SK-N-SH (cell line): ENCODE measurements around the gene C17orf50. TPM values are rescaled to one million over a fixed set of nuclear protein-coding genes. Genes with fewer than 3 reads are reported as not detected.

Experiments
- CTCF ChIA-PET: fragments of 300-600, 350-600 bp; formaldehyde crosslinking; extraction: SDS; loops from one replicate; lab custom pipeline; 2021; lab: Yijun Ruan, JAX
- POLR2A ChIA-PET: fragments of 350-600 bp; sonication (Branson Sonifier 250); formaldehyde crosslinking; extraction: SDS; loops from one replicate; lab custom pipeline; 2020; ENCODE audit warnings: antibody characterized with exemption, inconsistent platforms; lab: Yijun Ruan, JAX
- DNase-seq: peaks from one replicate; pipeline ENCODE4 v3.0.0; 2012
- H2AFZ ChIP-seq: fragments of 200-600 bp; sonication (generic); 2 replicates; pipeline ENCODE4 v1.8.1; 2016; ENCODE audit warnings: antibody characterized with exemption, mild to moderate bottlenecking, low read depth
- H3F3A ChIP-seq: fragments of 200-600 bp; sonication (generic); replicated peaks from 2 replicates; pipeline ENCODE3; 2016; ENCODE audit warnings: antibody characterized with exemption, mild to moderate bottlenecking; ENCODE audit not compliant: insufficient read depth
- H3K27ac ChIP-seq, 2 experiments: fragments of 200-500 bp in 1 of 2; fragments of 200-600 bp in 1 of 2; sonication (Bioruptor generic) in 1 of 2; sonication (generic), shearing (Covaris generic) in 1 of 2; 2 replicates each; pipeline versions ENCODE4 v1.5.1 to v1.6.1; 2014 to 2016; ENCODE audit warnings: low read depth in 2 of 2, inconsistent platforms in 1 of 2, low read length in 1 of 2, mild to moderate bottlenecking in 1 of 2, mixed read lengths in 1 of 2
- H3K27me3 ChIP-seq: fragments of 200-600 bp; sonication (generic), shearing (Covaris generic); 2 replicates; pipeline ENCODE4 v1.6.1; 2016; ENCODE audit warnings: mixed run types; ENCODE audit not compliant: insufficient read depth
- H3K36me3 ChIP-seq, 2 experiments: fragments of 200-500 bp in 1 of 2; fragments of 200-600 bp in 1 of 2; sonication (Bioruptor generic) in 1 of 2; sonication (generic) in 1 of 2; replicated peaks in 1 of 2; 2 replicates each; pipeline versions ENCODE3 to v1.5.1; 2014 to 2016; ENCODE audit warnings: low read length in 1 of 2, mild to moderate bottlenecking in 1 of 2; ENCODE audit not compliant: insufficient read depth in 2 of 2, control insufficient read depth in 1 of 2
- H3K4me1 ChIP-seq, 2 experiments: fragments of 200-500 bp in 1 of 2; fragments of 200-600 bp in 1 of 2; sonication (Bioruptor generic) in 1 of 2; sonication (generic), shearing (Covaris generic) in 1 of 2; 2 replicates each; pipeline versions ENCODE4 v1.5.1 to v1.6.1; 2014 to 2016; ENCODE audit warnings: low read depth in 1 of 2, low read length in 1 of 2, mixed run types in 1 of 2; ENCODE audit not compliant: insufficient read depth in 2 of 2, control insufficient read depth in 1 of 2
- H3K4me2 ChIP-seq: fragments of 200-600 bp; sonication (generic), shearing (Covaris generic); 2 replicates; pipeline ENCODE4 v1.6.1; 2017; ENCODE audit warnings: mixed run types
- H3K4me3 ChIP-seq, 2 experiments: fragments of 200-500 bp in 1 of 2; fragments of 200-600 bp in 1 of 2; sonication (Bioruptor generic) in 1 of 2; sonication (generic), shearing (Covaris generic) in 1 of 2; 2 replicates each; pipeline versions ENCODE4 v1.5.1 to v1.8.1; 2014 to 2016; ENCODE audit warnings: low read depth in 2 of 2, inconsistent platforms in 1 of 2, low read length in 1 of 2, mild to moderate bottlenecking in 1 of 2, mixed read lengths in 1 of 2, moderate library complexity in 1 of 2
- H3K79me2 ChIP-seq: fragments of 200-600 bp; sonication (generic); 2 replicates; pipeline ENCODE4 v1.8.1; 2017; ENCODE audit warnings: mild to moderate bottlenecking; ENCODE audit not compliant: insufficient read depth
- H3K9ac ChIP-seq: fragments of 200-600 bp; sonication (generic); 2 replicates; pipeline ENCODE4 v1.6.1; 2017; ENCODE audit warnings: mixed run types
- H3K9me2 ChIP-seq: fragments of 200-600 bp; sonication (generic); 2 replicates; pipeline ENCODE4 v1.6.1; 2017; ENCODE audit warnings: mixed run types
- H3K9me3 ChIP-seq: fragments of 200-600 bp; sonication (generic); 2 replicates; pipeline ENCODE4 v1.6.1; 2017; ENCODE audit warnings: mixed run types, mild to moderate bottlenecking, moderate library complexity
- H4K20me1 ChIP-seq: fragments of 200-600 bp; sonication (generic); 2 replicates; pipeline ENCODE4 v1.6.1; 2017; ENCODE audit warnings: mild to moderate bottlenecking, mixed run types; ENCODE audit not compliant: insufficient read depth
- ELF1 ChIP-seq: IDR thresholded peaks from 2 replicates; pipeline ENCODE4 v1.4.0; 2012
- EP300 ChIP-seq, 2 experiments: IDR thresholded peaks; 2 replicates each; pipeline versions ENCODE4 v1.4.0 to v1.6.1; 2012; ENCODE audit warnings: borderline replicate concordance in 1 of 2, low read depth in 1 of 2, low read length in 1 of 2
- FOXJ3 ChIP-seq: sonication (generic); formaldehyde crosslinking; IDR thresholded peaks from 2 replicates; pipeline ENCODE4 v1.5.1; 2020; ENCODE audit warnings: mild to moderate bottlenecking, missing genetic modification reagents
- FOXM1 ChIP-seq: IDR thresholded peaks from 2 replicates; pipeline ENCODE4 v1.4.0; 2012; ENCODE audit warnings: low read depth, mild to moderate bottlenecking
- GABPA ChIP-seq: IDR thresholded peaks from 2 replicates; pipeline ENCODE4 v1.4.0; 2012; ENCODE audit warnings: low read depth, mild to moderate bottlenecking
- GATA2 ChIP-seq: sonication (generic); formaldehyde crosslinking; IDR thresholded peaks from 2 replicates; pipeline ENCODE4 v1.5.0; 2020; ENCODE audit warnings: mild to moderate bottlenecking, missing genetic modification reagents
- MAX ChIP-seq: IDR thresholded peaks from 2 replicates; pipeline ENCODE4 v1.4.0; 2012; ENCODE audit warnings: low read depth
- MEF2A ChIP-seq: IDR thresholded peaks from 2 replicates; pipeline ENCODE4 v1.4.0; 2012; ENCODE audit warnings: low read depth, borderline replicate concordance
- MXI1 ChIP-seq: IDR thresholded peaks from 2 replicates; pipeline ENCODE4 v1.6.1; 2012; ENCODE audit warnings: mild to moderate bottlenecking, low read depth, low read length, improper control_type of control experiment
- NFIC ChIP-seq: IDR thresholded peaks from 2 replicates; pipeline ENCODE4 v1.4.0; 2012; ENCODE audit warnings: borderline replicate concordance
- NRF1 ChIP-seq: IDR thresholded peaks from 2 replicates; pipeline ENCODE4 v1.6.1; 2012; ENCODE audit warnings: low read depth, mild to moderate bottlenecking, low read length
- RAD21 ChIP-seq: IDR thresholded peaks from 2 replicates; pipeline ENCODE4 v1.6.1; 2012; ENCODE audit warnings: mild to moderate bottlenecking, low read length
- RCOR1 ChIP-seq: fragments of 150-350 bp; IDR thresholded peaks from 2 replicates; pipeline ENCODE4 v1.6.1; 2017; ENCODE audit warnings: antibody characterized with exemption, low read length
- RXRA ChIP-seq: IDR thresholded peaks from 2 replicates; pipeline ENCODE4 v1.4.0; 2012; ENCODE audit warnings: low read depth, mild to moderate bottlenecking, borderline replicate concordance
- SIN3A ChIP-seq: IDR thresholded peaks from 2 replicates; pipeline ENCODE4 v1.6.1; 2012; ENCODE audit warnings: low read depth, mild to moderate bottlenecking, low read length, moderate library complexity, borderline replicate concordance
- SMC3 ChIP-seq: IDR thresholded peaks from 2 replicates; pipeline ENCODE4 v1.6.1; 2012; ENCODE audit warnings: low read depth, low read length, improper control_type of control experiment
- TAF1 ChIP-seq: IDR thresholded peaks from 2 replicates; pipeline ENCODE4 v1.6.1; 2012; ENCODE audit warnings: low read depth, mild to moderate bottlenecking, low read length, moderate library complexity, borderline replicate concordance
- TCF12 ChIP-seq: IDR thresholded peaks from 2 replicates; pipeline ENCODE4 v1.4.0; 2012
- USF2 ChIP-seq: fragments of 150-350 bp; IDR thresholded peaks from 2 replicates; pipeline ENCODE4 v1.6.1; 2017; ENCODE audit warnings: antibody characterized with exemption, low read length, low read depth, borderline replicate concordance
- YY1 ChIP-seq: IDR thresholded peaks from 2 replicates; pipeline ENCODE4 v1.4.0; 2012; ENCODE audit warnings: low read depth, mild to moderate bottlenecking
- WGBS: methylation state at CpG from one replicate; pipeline ENCODE4 v1.1.6; 2017; ENCODE audit warnings: low lambda C conversion rate; 5-methylcytosine and 5-hydroxymethylcytosine counted together
- polyA plus RNA-seq, 3 experiments: library from polyadenylated mRNA; depleted of rRNA; stranded (reverse); fragments of >200 nt; gene quantifications; 2 replicates each; pipeline ENCODE4 v1.2.3, GENCODE V29; 2012
- TF ChIP-seq, protein P1 (sequence below): IDR thresholded peaks from 2 replicates; pipeline ENCODE4; 2012
- TF ChIP-seq, protein P2 (sequence below): fragments of 200-600 bp; sonication (generic); IDR thresholded peaks from 2 replicates; pipeline ENCODE4 v1.6.1; 2017; ENCODE audit warnings: antibody characterized with exemption, mild to moderate bottlenecking, moderate library complexity
- TF ChIP-seq, protein P3 (sequence below): IDR thresholded peaks from 2 replicates; pipeline ENCODE4 v1.4.0; 2012; ENCODE audit warnings: low read depth, borderline replicate concordance

C17orf50 gene
- polyA plus RNA-seq, 1 of the 3 experiments (the other 2 are of a cell fraction) = 0.05 TPM

DNA sequence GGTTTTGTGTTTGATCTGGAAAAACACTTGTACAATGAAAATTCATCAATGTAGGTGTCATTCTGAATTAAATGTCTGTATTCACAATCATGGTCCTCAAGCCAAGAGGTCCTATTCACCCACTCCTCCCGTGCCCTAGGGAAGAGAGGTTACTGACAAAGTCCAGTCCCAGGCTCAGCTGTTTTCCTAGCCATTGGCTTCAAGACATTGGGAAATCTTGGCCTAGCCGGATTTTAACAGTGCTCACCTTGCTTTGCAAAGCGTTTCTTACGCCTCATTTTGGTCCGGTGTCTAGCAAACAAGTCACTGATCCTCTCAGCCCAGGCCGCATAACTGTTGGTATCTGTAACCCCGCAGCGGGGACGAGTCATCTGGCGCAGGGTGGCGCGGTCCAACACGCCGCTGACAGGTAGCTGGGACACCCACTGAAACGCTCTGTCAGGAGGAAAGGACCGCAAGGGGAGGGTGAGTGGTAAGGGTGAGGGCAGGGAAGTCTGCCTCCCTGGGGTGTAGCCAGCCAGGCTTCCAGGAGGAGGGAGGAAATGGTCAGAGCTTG, 18.0 kb downstream of the C17orf50 start:
- H2AFZ ChIP-seq = no peak overlapping the region
- no peaks in the 10 kb centered on the region for H3F3A ChIP-seq
- H3K4me3 ChIP-seq = no peak overlapping the region
- H3K9ac ChIP-seq = no peak overlapping the region
- H3K9me3 ChIP-seq = no peaks in the 10 kb centered on the region
- no peaks in the 10 kb centered on the region for H3K36me3 ChIP-seq
- peaks cover 0 to 26% of the 10 kb centered on the region in 2 experiments; a peak in 1 of 4 replicates for H3K4me1 ChIP-seq
- no peak for TF ChIP-seq MXI1
- no peak for TF ChIP-seq YY1
- no peak for TF ChIP-seq MAX
- TF ChIP-seq EP300 (IDR thresholded peaks at IDR 0.05; ENCODE audit: borderline replicate concordance in 1 of 2, low read depth in 1 of 2, low read length in 1 of 2) = no peak
- no peak for TF ChIP-seq TAF1
- TF ChIP-seq GABPA = no peak
- no peak for TF ChIP-seq FOXM1
- TF ChIP-seq NRF1 = no peak
- TF ChIP-seq, protein P1, sequence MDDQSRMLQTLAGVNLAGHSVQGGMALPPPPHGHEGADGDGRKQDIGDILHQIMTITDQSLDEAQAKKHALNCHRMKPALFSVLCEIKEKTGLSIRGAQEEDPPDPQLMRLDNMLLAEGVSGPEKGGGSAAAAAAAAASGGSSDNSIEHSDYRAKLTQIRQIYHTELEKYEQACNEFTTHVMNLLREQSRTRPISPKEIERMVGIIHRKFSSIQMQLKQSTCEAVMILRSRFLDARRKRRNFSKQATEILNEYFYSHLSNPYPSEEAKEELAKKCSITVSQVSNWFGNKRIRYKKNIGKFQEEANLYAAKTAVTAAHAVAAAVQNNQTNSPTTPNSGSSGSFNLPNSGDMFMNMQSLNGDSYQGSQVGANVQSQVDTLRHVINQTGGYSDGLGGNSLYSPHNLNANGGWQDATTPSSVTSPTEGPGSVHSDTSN = no peak
- no peaks in the 10 kb centered on the region for H3K79me2 ChIP-seq
- CTCF ChIA-PET = interaction anchor here (0.9 to 31.2 kb wide), 3 partner anchors 8 to 29 kb away, joined by 3 to 809 read pairs (median 203); partner anchors contain the start of gene TAF15
- no peak overlapping the region for H3K27ac ChIP-seq
- H3K4me2 ChIP-seq = no peak overlapping the region
- 89% methylated on average over 16 of the region's 16 CpGs for WGBS
- POLR2A ChIA-PET = no interaction called here
- H3K27me3 ChIP-seq = peaks cover 11% of the 10 kb centered on the region; the same call in 1 of the 2 replicates
- no peaks in the 10 kb centered on the region for H4K20me1 ChIP-seq
- no peaks in the 10 kb centered on the region for H3K9me2 ChIP-seq
- no peak for DNase-seq

GRCh38 chr17:35780950-35781349, 20.3 kb downstream of the C17orf50 start:
- peaks cover 11% of the 10 kb centered on the region; the same call in 1 of the 2 replicates for H3K27me3 ChIP-seq
- no peak overlapping the region for H3K4me3 ChIP-seq
- no peak overlapping the region for H3K4me2 ChIP-seq
- H3K36me3 ChIP-seq = no peaks in the 10 kb centered on the region
- H3K4me1 ChIP-seq = peaks cover 0 to 18% of the 10 kb centered on the region in 2 experiments; a peak in 1 of 4 replicates
- no peak overlapping the region for H3K27ac ChIP-seq
- H3K79me2 ChIP-seq = no peaks in the 10 kb centered on the region
- H3K9me2 ChIP-seq = no peaks in the 10 kb centered on the region
- H2AFZ ChIP-seq = no peak overlapping the region
- DNase-seq = no peak
- H4K20me1 ChIP-seq = no peaks in the 10 kb centered on the region
- ChIA-PET CTCF (interaction anchor here (0.8 to 31.2 kb wide), 6 partner anchors 10 to 68 kb away, joined by 3 to 809 read pairs (median 4); partner anchors contain the start of genes MMP28 and TAF15), POLR2A (no interaction called here)
- no peak for TF ChIP-seq MEF2A
- TF ChIP-seq, protein P2, sequence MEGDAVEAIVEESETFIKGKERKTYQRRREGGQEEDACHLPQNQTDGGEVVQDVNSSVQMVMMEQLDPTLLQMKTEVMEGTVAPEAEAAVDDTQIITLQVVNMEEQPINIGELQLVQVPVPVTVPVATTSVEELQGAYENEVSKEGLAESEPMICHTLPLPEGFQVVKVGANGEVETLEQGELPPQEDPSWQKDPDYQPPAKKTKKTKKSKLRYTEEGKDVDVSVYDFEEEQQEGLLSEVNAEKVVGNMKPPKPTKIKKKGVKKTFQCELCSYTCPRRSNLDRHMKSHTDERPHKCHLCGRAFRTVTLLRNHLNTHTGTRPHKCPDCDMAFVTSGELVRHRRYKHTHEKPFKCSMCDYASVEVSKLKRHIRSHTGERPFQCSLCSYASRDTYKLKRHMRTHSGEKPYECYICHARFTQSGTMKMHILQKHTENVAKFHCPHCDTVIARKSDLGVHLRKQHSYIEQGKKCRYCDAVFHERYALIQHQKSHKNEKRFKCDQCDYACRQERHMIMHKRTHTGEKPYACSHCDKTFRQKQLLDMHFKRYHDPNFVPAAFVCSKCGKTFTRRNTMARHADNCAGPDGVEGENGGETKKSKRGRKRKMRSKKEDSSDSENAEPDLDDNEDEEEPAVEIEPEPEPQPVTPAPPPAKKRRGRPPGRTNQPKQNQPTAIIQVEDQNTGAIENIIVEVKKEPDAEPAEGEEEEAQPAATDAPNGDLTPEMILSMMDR = no peak
- TF ChIP-seq SMC3 = no peak
- no peak for TF ChIP-seq TAF1
- no peak for TF ChIP-seq RXRA
- TF ChIP-seq MXI1 = no peak
- TF ChIP-seq, protein P1 = no peak
- TF ChIP-seq, protein P3, sequence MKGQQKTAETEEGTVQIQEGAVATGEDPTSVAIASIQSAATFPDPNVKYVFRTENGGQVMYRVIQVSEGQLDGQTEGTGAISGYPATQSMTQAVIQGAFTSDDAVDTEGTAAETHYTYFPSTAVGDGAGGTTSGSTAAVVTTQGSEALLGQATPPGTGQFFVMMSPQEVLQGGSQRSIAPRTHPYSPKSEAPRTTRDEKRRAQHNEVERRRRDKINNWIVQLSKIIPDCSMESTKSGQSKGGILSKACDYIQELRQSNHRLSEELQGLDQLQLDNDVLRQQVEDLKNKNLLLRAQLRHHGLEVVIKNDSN = no peak
- no peak for TF ChIP-seq USF2
- TF ChIP-seq NFIC = no peak
- no peak for TF ChIP-seq ELF1
- no peak for TF ChIP-seq GATA2 (CRISPR knock-in tag)
- TF ChIP-seq RCOR1 = no peak
- no peak for TF ChIP-seq NRF1
- no peak for TF ChIP-seq SIN3A
- no peak for TF ChIP-seq TCF12
- no peak for TF ChIP-seq FOXJ3 (CRISPR knock-in tag)
- TF ChIP-seq RAD21 = no peak
- no peaks in the 10 kb centered on the region for H3F3A ChIP-seq
- H3K9ac ChIP-seq = no peak overlapping the region
- WGBS = 86% methylated on average over 3 of the region's 3 CpGs
- no peaks in the 10 kb centered on the region for H3K9me3 ChIP-seq
